Smooth muscle cell (in vitro differentiated cells): ENCODE data around the gene POMGNT1. TPM values are rescaled to one million over a fixed set of nuclear protein-coding genes. Genes with fewer than 3 reads are reported as not detected.

Experiments used
- DNase-seq: peaks from one replicate; lab custom pipeline; 2025; ENCODE audit not compliant: unreplicated experiment; lab: John Stamatoyannopoulos, UW
- H2AFZ ChIP-seq: fragments of 200-600 bp; sonication (generic); 2 replicates; pipeline ENCODE4 v1.6.0; 2016; ENCODE audit warnings: antibody characterized with exemption, low read depth, mild to moderate bottlenecking
- H3F3A ChIP-seq: fragments of 200-600 bp; sonication (generic); 2 replicates; pipeline ENCODE4 v1.6.0; 2017; ENCODE audit warnings: antibody characterized with exemption, low read depth
- H3K27ac ChIP-seq: fragments of 200-600 bp; sonication (generic); 2 replicates; pipeline ENCODE4 v1.5.1; 2016; ENCODE audit warnings: low read depth, mild to moderate bottlenecking
- H3K27me3 ChIP-seq: fragments of 200-600 bp; sonication (generic); 2 replicates; pipeline ENCODE4 v1.6.1; 2016; ENCODE audit warnings: low read depth, mild to moderate bottlenecking
- H3K36me3 ChIP-seq: fragments of 200-600 bp; sonication (generic); 2 replicates; pipeline ENCODE4 v1.5.1; 2016; ENCODE audit warnings: low read depth
- H3K4me1 ChIP-seq: fragments of 200-600 bp; sonication (generic); 2 replicates; pipeline ENCODE4 v1.5.1; 2016; ENCODE audit warnings: low read depth
- H3K4me2 ChIP-seq: fragments of 200-600 bp; sonication (generic); 2 replicates; pipeline ENCODE4 v1.6.0; 2016; ENCODE audit warnings: mild to moderate bottlenecking
- H3K4me3 ChIP-seq: fragments of 200-600 bp; sonication (generic); 2 replicates; pipeline ENCODE4 v1.5.1; 2016; ENCODE audit warnings: mild to moderate bottlenecking
- H3K79me2 ChIP-seq: fragments of 200-600 bp; sonication (generic); 2 replicates; pipeline ENCODE4 v1.6.0; 2016; ENCODE audit warnings: low read depth, mild to moderate bottlenecking
- H3K9ac ChIP-seq: fragments of 200-600 bp; sonication (generic); 2 replicates; pipeline ENCODE4 v1.6.0; 2016; ENCODE audit warnings: low read depth
- H3K9me3 ChIP-seq: fragments of 200-600 bp; sonication (generic); replicated peaks from 2 replicates; pipeline ENCODE4 v1.5.1; 2016; ENCODE audit warnings: low read depth
- H4K20me1 ChIP-seq: fragments of 200-600 bp; sonication (generic); 2 replicates; pipeline ENCODE4 v1.6.0; 2016; ENCODE audit warnings: low read depth
- CTCF ChIP-seq: fragments of 200-600 bp; sonication (generic); IDR thresholded peaks from 2 replicates; pipeline ENCODE4 v1.5.1; 2017; ENCODE audit warnings: borderline replicate concordance, mild to moderate bottlenecking, antibody characterized with exemption; ENCODE audit not compliant: insufficient read depth, poor library complexity, severe bottlenecking
- WGBS: methylation state at CpG from one replicate; pipeline ENCODE4 v1.1.7; 2016; ENCODE audit warnings: low lambda C conversion rate; 5-methylcytosine and 5-hydroxymethylcytosine counted together
- polyA plus RNA-seq: library from polyadenylated mRNA; unstranded; fragments of >200 nt; fragmentation: Nextera tagmentation; extraction: Ambion mirVana; gene quantifications from 2 replicates; pipeline ENCODE4 v1.2.1, GENCODE V29; 2016
- total RNA-seq: library from RNA; depleted of rRNA; stranded (reverse); fragments of >200 nt; gene quantifications from 2 replicates; pipeline ENCODE4 v1.2.3, GENCODE V29; 2014

Gene POMGNT1
- total and polyA plus RNA-seq, 2 experiments from 2014 or later = 39.4 to 72.4 TPM

GRCh38 chr1:46206399-46206798 lies 8.2 kb upstream of the POMGNT1 start:
- no peak overlapping the region for H3K4me2 ChIP-seq
- H2AFZ ChIP-seq = no peak overlapping the region
- no peak overlapping the region for H3K9ac ChIP-seq
- H3K4me1 ChIP-seq = peaks cover 5% of the 10 kb centered on the region
- H3K9me3 ChIP-seq = no peaks in the 10 kb centered on the region
- H3F3A ChIP-seq = no peaks in the 10 kb centered on the region
- no peak overlapping the region for H3K4me3 ChIP-seq
- DNase-seq = no peak
- TF ChIP-seq CTCF = no peak
- H3K27me3 ChIP-seq = no peaks in the 10 kb centered on the region
- no peaks in the 10 kb centered on the region for H3K79me2 ChIP-seq
- H3K36me3 ChIP-seq = no peaks in the 10 kb centered on the region
- 92% methylated on average over 2 of the region's 2 CpGs for WGBS
- no peak overlapping the region for H3K27ac ChIP-seq
- H4K20me1 ChIP-seq = no peaks in the 10 kb centered on the region

- no peak for TF ChIP-seq CTCF
- WGBS = 66% methylated on average over 3 of the region's 3 CpGs
- no peaks in the 10 kb centered on the region for H4K20me1 ChIP-seq
- peaks cover 5% of the 10 kb centered on the region for H3K4me1 ChIP-seq
- no peak overlapping the region for H3K4me2 ChIP-seq
- no peak overlapping the region for H3K4me3 ChIP-seq
- no peak overlapping the region for H3K27ac ChIP-seq
- no peak overlapping the region for H3K9ac ChIP-seq
- no peaks in the 10 kb centered on the region for H3K79me2 ChIP-seq
- no peaks in the 10 kb centered on the region for H3K27me3 ChIP-seq
- no peaks in the 10 kb centered on the region for H3K36me3 ChIP-seq
- H2AFZ ChIP-seq = no peak overlapping the region
- no peak for DNase-seq
- no peaks in the 10 kb centered on the region for H3F3A ChIP-seq
- H3K9me3 ChIP-seq = no peaks in the 10 kb centered on the region
Measured at GRCh38 chr1:46205791-46206190, 7.6 kb upstream of the POMGNT1 start.

GRCh38 chr1:46205141-46205540 lies 6.9 kb upstream of the POMGNT1 start:
- H3K4me3 ChIP-seq = no peak overlapping the region
- H3K79me2 ChIP-seq = no peaks in the 10 kb centered on the region
- H3K4me2 ChIP-seq = no peak overlapping the region
- no peak for TF ChIP-seq CTCF
- H3K9me3 ChIP-seq = no peaks in the 10 kb centered on the region
- no peak overlapping the region for H2AFZ ChIP-seq
- H3K27ac ChIP-seq = no peak overlapping the region
- no peaks in the 10 kb centered on the region for H3F3A ChIP-seq
- 80% methylated on average over 3 of the region's 3 CpGs for WGBS
- H3K36me3 ChIP-seq = no peaks in the 10 kb centered on the region
- H3K9ac ChIP-seq = no peak overlapping the region
- H4K20me1 ChIP-seq = no peaks in the 10 kb centered on the region
- DNase-seq = no peak
- H3K27me3 ChIP-seq = no peaks in the 10 kb centered on the region
- H3K4me1 ChIP-seq = peaks cover 5% of the 10 kb centered on the region

GRCh38 chr1:46204406-46204742 lies 6.1 kb upstream of the POMGNT1 start:
- Histone ChIP-seq H3K36me3 (no peaks in the 10 kb centered on the region), H3K27ac (no peak overlapping the region), H3K27me3 (no peaks in the 10 kb centered on the region), H2AFZ (no peak overlapping the region), H3K9ac (peak overlapping the region; percentile 61), H3K4me1 (peaks cover 5% of the 10 kb centered on the region), H3K9me3 (no peaks in the 10 kb centered on the region), H3K4me2 (peak overlapping the region; percentile 99), H3K79me2 (no peaks in the 10 kb centered on the region), H4K20me1 (no peaks in the 10 kb centered on the region), H3F3A (peaks cover 2% of the 10 kb centered on the region), H3K4me3 (peak overlapping the region; percentile 92)
- DNase-seq = no peak
- TF ChIP-seq CTCF = no peak
- WGBS = 83% methylated on average over 5 of the region's 5 CpGs
